SK-N-SH (cell line): Measurements from ENCODE around the gene FHDC1.

Source experiments
- CTCF ChIP-seq: fragments of 200-600 bp; sonication (generic); IDR thresholded peaks from 2 replicates; pipeline ENCODE4 v1.6.1; 2017; ENCODE audit warnings: antibody characterized with exemption, mild to moderate bottlenecking, moderate library complexity
- EP300 ChIP-seq, 2 experiments: IDR thresholded peaks; 2 replicates each; pipeline versions ENCODE4 v1.4.0 to v1.6.1; 2012; ENCODE audit warnings: borderline replicate concordance in 1 of 2, low read depth in 1 of 2, low read length in 1 of 2
- FOXJ3 ChIP-seq: sonication (generic); formaldehyde crosslinking; IDR thresholded peaks from 2 replicates; pipeline ENCODE4 v1.5.1; 2020; ENCODE audit warnings: mild to moderate bottlenecking, missing genetic modification reagents
- FOXM1 ChIP-seq: IDR thresholded peaks from 2 replicates; pipeline ENCODE4 v1.4.0; 2012; ENCODE audit warnings: low read depth, mild to moderate bottlenecking
- GABPA ChIP-seq: IDR thresholded peaks from 2 replicates; pipeline ENCODE4 v1.4.0; 2012; ENCODE audit warnings: low read depth, mild to moderate bottlenecking
- NRF1 ChIP-seq: IDR thresholded peaks from 2 replicates; pipeline ENCODE4 v1.6.1; 2012; ENCODE audit warnings: low read depth, mild to moderate bottlenecking, low read length
- PBX3 ChIP-seq: IDR thresholded peaks from 2 replicates; pipeline ENCODE4; 2012
- POLR2AphosphoS5 ChIP-seq: IDR thresholded peaks from 2 replicates; pipeline ENCODE4 v1.6.1; 2012; ENCODE audit warnings: low read depth, low read length
- RCOR1 ChIP-seq: fragments of 150-350 bp; IDR thresholded peaks from 2 replicates; pipeline ENCODE4 v1.6.1; 2017; ENCODE audit warnings: antibody characterized with exemption, low read length
- TAF1 ChIP-seq: IDR thresholded peaks from 2 replicates; pipeline ENCODE4 v1.6.1; 2012; ENCODE audit warnings: low read depth, mild to moderate bottlenecking, low read length, moderate library complexity, borderline replicate concordance
- TCF12 ChIP-seq: IDR thresholded peaks from 2 replicates; pipeline ENCODE4 v1.4.0; 2012
- TEAD4 ChIP-seq: IDR thresholded peaks from 2 replicates; pipeline ENCODE4 v1.4.0; 2012; ENCODE audit warnings: mild to moderate bottlenecking, borderline replicate concordance; ENCODE audit not compliant: insufficient read depth

- no peak for TF ChIP-seq CTCF
- no peak for TF ChIP-seq GABPA
- no peak for TF ChIP-seq PBX3
- TF ChIP-seq FOXM1: no peak
- TF ChIP-seq RCOR1: no peak
- no peak for TF ChIP-seq EP300 (IDR thresholded peaks at IDR 0.05; ENCODE audit: borderline replicate concordance in 1 of 2, low read depth in 1 of 2, low read length in 1 of 2)
- TF ChIP-seq POLR2AphosphoS5: no peak
- TF ChIP-seq NRF1: no peak
- TF ChIP-seq FOXJ3: no peak
- TF ChIP-seq TEAD4: no peak
- no peak for TF ChIP-seq TCF12
- TF ChIP-seq TAF1: no peak
Observed at GRCh38 chr4:152972821-152973628, 36.9 kb downstream of the FHDC1 start.
